Dedifferentiated amniotic fluid mesenchymal stem cell (primary cell): Measurements from ENCODE around the gene PPP2R2C.

Experiments
- DNase-seq: peaks from one replicate; pipeline ENCODE4 v3.0.0-alpha.2; 2016; ENCODE audit errors: extremely low spot score

Gene PPP2R2C

DNA sequence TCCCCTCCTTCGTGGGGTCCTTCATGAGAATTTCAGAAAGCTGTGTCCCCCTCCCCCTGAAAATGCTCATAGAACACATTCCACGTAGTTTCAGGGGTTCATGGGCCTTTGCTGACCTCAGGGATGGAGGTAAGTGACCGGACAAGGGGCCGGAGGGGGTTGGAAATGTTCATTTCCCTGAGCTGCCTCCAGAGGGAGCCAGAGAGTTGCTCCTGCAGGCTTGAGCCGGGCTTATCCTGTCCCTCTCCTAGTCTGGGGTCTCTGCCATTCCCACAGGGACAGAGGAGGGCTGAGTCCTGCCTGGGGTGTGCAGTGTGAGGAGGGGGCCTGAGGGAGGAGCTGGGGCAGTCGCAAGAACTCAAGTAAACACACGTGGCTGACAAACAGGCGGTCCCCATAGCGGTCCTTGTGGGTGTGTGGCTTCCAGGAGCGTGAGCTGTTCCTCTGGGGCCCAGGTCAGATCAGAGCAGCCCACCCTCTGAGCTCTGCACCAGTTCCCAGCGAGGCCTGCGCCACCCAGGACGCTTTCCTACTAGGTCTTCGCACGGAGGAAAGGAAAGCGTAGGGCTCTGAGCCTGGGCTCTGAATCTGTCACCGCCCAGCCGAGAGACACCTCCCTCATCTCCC, 140.3 kb downstream of the PPP2R2C start:
- DNase-seq = no peak

DNA sequence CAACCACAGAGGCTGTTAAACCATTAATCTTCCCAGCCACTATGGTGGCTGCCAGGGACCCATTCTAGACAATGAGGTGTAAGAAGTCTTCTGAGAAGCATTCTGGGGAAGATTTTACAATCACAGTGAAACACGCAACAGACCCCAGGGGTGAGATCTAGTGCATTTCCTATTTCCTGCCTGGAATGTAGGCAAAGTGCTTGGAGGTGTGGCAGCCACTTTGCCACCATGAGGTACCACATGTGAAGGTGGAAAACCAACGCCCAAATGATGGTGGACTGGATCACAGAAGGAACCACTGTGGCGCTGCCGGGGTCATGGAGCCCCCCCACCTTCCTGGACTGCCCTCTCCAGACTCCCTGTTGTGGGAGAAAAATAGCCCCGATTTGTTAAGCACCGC, 140.9 kb downstream of the PPP2R2C start:
- DNase-seq = no peak

- no peak for DNase-seq
Observed at GRCh38 chr4:6331018-6331417, 141.4 kb downstream of the PPP2R2C start.

DNA sequence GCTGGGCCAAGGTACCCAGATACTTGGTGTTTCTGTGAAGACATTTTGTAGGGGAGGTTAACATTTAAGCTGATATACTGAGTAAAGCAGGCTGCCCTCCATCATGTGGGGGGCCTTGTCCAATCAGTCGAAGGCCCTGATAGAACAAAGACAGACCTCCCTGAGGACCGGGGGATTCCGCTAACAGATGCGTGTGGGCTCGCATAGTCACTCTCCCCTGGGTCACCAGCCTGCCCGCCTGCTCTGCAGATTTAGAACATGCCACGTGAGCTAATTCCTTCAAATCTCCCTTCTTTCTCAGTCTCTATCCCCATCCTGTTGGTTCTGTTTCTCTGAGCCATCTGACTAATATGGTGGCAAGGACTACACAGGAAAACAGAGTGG, 142.0 kb downstream of the PPP2R2C start:
- DNase-seq = no peak

- DNase-seq = no peak
Observed at GRCh38 chr4:6329478-6330383, 142.7 kb downstream of the PPP2R2C start.

DNA sequence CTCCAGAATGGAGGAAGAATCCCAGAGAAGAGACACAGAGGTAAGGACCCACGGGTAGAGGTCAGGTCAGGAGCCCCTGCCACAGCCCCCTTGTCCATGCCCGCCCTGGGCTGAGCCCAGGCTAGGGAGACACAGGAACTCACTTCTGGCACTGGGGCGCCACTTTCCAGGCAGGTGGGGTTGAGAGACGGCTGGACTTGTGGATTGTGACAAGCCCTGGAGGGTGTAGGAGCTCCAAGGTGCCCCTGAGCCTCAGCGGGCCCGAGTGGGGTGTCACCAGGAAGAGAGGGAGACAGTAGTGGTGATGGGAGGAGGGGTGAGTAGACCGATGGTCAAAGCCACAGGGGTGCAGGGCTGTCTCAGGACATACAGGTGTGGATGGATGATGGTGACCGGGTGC, 143.9 kb downstream of the PPP2R2C start:
- DNase-seq = no peak

- peak; percentile 34 for DNase-seq
Observed at GRCh38 chr4:6327220-6327917, 145.0 kb downstream of the PPP2R2C start.

- DNase-seq = no peak
Observed at GRCh38 chr4:6326312-6327060, 145.9 kb downstream of the PPP2R2C start.

DNA sequence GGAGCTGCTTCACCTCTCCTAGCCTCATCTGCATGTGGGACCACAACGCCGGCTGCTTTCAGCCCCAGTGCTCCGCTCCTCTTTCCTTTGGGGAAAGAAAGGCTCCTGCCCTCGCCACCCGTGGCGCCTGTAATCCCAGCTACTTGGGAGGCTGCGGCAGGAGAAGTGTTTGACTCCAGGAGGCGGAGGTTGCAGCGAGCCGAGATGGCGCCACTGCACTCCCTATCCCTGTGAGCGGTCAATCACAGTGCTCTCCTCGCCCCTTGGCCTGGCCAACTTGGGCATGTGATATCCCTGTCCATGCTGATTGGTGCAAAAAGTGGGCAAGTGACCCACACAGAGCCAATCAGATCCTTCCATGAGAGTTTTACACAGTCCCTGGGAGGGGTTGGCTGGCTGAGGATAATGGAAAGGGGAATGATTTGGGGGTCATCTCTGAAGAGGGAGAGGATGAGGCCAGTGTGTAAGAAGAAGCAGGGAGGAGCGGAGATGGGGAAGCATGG, 146.6 kb downstream of the PPP2R2C start:
- DNase-seq = no peak

DNA sequence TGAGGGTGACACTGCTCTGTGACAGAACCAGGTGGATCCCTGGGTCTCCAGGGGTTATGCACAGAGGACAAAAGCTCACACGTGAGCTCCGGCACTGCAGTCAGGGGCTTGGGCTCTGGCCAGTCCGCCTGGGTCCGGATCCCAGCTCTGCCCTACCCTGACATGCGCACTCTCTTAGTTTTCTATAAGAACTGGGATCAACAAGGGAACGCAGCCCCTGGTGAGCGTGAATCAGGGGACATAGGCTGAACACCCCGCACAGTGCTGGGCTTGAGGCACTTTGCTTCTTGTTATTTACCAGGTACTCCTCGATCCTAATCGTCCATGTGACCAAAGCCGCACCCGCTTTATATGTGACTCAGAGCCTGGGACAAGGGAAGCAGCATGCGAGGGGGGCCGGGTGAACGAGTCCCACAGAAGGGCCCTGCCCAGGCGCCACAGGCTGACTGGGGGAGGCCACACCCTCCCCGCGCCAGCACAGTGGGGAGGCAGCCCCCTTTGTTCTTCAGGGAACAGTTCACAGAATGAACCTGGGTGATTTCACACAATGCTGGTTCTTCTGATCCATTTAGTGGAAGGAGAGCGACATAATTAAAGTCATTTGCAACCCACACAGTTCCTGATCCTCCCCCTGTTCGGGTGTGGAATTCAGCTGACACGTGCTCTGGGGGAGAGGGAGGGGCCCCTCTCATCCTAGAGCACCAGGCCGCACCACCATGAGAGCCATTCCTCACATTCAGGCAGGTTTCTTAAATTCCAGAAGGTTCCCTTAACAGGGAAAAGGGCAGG, 147.2 kb downstream of the PPP2R2C start:
- no peak for DNase-seq

DNA sequence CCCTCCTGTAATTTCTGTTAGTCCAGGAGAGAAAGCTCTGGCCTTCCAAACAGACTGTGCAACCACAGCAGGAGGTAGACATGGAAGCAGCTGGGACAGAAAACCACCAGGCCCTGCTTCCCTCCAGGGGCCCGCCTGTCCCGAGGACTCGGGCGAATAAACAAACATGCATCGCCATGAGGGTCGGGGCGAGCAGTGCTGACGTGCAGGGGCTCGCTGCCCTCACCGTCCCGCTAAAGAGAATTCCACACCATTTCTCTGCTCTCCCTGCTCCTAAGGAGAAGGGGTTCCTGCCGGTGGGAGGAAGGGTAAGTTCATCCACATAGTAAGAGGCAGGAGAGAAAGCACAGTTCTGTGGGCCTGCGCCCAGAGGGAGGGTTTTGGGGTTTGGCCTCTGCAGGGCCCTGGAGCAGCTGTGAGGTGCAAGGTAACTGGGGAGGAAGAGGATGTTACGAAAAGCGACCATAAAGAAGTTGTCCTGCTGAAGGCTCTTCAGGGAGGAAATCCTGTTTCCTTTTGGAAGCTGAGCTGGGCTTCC, 147.9 kb downstream of the PPP2R2C start:
- DNase-seq = no peak

DNA sequence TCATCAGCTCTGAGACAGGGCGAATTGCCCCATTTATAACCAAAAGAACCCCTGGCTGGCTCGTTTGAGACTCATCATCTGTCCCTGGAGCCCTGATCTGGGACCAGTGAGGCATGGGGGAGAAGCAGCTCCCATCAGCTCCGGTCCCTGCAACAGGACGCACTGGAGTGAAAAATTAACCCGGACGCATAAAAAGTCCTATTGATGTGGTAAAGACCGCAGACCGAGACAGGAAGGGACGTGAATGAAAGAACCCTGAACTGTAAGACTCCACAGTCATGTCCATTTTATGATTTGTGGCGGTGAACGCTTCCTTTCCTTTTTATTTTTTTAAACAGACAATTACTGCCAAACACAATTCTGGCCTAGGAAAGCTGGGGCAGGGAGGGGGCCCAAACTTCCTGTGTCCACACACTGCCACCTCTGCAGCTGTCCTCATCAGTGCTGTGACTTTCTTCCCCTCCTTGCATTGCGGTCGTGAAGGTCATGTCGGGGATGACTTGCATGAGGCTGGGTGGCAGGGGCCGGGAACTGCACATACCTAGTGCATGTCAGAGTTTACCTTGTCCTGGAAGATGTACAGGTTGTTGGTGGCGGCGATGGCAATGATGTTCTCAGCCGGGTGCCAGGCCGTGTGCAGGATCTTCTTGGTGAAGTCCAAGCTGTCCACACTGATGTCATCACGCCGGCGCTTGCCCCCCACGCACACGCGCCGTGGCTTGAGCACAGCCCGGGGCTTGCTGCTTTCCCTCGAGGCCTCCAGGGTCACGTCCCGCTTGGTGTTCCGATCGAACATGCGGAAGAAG, 149.4 kb downstream of the PPP2R2C start:
- no peak for DNase-seq

DNA sequence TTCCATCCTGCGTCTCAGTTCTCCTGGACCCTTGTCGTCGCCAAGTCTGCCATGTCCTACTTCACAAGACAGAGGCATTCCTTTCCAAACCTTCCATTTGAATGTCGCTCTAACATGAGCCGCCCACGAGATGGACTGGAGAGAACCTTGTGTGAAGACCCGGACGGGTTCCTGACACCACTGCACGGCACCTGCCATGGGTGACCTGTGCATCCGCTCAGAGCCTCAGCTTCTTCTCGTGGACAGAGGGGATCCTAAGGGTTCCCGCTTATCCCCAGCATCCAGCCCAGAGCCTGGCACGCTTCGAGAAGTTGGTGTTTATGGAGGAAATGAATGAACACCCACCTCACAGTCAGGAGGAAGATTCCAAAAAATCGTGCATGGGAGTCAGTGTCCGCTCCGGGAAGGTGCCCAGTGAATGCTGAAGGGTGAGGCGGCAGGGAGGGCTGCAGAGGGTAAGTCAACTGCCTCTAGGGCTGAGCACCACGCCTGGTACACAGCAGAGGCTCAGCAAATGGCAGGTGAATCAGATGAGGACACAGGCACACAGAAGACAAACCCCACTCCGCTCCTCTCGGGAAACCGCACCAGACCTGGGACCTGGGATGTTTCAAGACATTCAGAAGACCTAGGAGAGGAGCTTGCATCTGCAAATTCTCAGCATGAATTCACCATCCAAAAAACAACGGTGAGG, 150.2 kb downstream of the PPP2R2C start:
- no peak for DNase-seq

- DNase-seq = no peak
Observed at GRCh38 chr4:6321361-6321760, 151.1 kb downstream of the PPP2R2C start.

- no peak for DNase-seq
Observed at GRCh38 chr4:6320663-6321062, 151.8 kb downstream of the PPP2R2C start.

DNA sequence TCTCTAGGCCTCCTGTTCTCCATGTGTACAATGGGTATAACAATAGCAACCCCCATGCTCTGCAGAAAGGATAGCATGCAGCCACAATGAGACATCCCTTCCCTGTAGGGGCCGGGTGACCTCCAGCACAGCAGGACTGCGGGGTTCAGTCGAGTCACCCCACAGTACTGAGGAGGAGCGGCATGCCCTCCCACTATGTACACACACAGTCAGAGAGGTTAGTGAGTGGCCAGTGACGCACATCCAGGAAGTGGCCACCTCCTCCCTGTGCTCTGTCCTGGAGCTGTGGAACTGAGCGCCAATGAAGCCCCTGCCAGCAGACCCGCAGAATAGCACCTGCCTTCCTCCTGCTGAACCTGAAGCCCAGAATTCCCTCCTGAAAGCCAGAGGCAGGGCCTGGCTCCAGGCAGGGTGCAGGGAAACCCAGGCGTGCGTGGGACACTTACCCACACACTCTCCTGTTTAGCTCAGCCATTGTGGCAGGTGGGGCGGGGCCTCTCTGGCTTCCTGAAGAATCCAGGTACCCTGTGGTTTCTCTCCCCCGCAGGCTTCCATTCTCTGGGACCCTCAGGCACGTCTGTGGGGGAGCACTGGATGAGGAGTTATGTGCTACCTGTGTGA, 152.8 kb downstream of the PPP2R2C start:
- DNase-seq = no peak

DNA sequence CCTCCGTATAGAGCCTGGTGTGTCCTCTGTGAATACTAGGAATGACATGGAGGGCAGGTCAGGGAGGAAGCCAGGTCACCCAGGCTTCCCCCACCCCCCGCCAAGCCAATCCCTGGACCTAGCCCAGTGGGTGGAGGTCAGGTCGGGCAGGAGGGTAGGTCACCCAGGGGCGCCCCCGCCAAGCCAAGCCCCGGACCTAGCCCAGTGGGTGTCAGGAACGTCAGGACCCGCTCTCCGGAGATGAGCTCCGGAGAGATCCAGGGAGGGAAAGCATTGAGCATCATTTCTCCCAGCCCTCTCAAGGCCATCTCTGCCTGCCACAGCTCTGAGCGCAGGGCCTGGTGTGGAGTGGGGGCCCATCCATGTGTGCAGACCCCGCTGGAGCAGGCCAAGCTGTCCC, 154.2 kb downstream of the PPP2R2C start:
- no peak for DNase-seq

GRCh38 chr4:6316461-6317003, 155.9 kb downstream of the PPP2R2C start:
- DNase-seq = no peak
